NB4 (cell line): ENCODE measurements around the gene TGM3.

Source experiments
- DNase-seq: peaks from one replicate; pipeline ENCODE4 v3.0.0; 2010; ENCODE audit warnings: low read depth
- H3K4me3 ChIP-seq: one replicate; pipeline ENCODE4 v1.5.1; 2011; ENCODE audit warnings: mild to moderate bottlenecking, low read depth, low read length, moderate library complexity
- MYC ChIP-seq: IDR thresholded peaks from 2 replicates; pipeline ENCODE4 v1.6.1; 2011; ENCODE audit warnings: low read depth, low read length
- POLR2A ChIP-seq: IDR thresholded peaks from 2 replicates; pipeline ENCODE4 v1.6.1; 2011; ENCODE audit warnings: mild to moderate bottlenecking; ENCODE audit not compliant: insufficient read length; ENCODE audit errors: extremely low read depth
- TF ChIP-seq, protein P1 (sequence below): IDR thresholded peaks from 2 replicates; pipeline ENCODE4 v1.6.1; 2011; ENCODE audit warnings: low read depth, low read length
- TF ChIP-seq, protein P2 (sequence below): IDR thresholded peaks from one replicate; pipeline ENCODE4 v1.5.1; 2012; ENCODE audit warnings: low read depth, low read length

Gene TGM3

DNA sequence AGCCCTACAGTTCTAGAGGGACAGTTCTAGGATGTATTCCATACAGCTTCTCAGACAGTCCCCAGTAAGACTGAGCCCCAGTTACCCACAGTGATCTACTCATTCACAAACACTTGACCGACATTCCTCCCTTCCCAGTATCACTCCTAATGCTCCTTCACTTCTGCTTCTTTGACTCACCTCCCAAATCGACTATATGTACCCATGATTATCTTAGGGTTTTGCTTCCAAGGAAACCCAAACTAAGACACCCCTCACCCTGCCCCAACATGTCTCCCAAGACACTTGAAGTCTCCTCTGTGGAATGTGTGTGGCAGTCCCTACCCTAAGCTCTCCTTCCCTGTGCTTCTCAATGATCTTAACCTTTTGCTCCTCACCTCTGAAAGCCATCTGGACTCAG lies 61.3 kb downstream of the TGM3 start:
- DNase-seq = no peak
- TF ChIP-seq, protein P1, sequence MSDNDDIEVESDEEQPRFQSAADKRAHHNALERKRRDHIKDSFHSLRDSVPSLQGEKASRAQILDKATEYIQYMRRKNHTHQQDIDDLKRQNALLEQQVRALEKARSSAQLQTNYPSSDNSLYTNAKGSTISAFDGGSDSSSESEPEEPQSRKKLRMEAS = no peak
- TF ChIP-seq POLR2A = no peak
- H3K4me3 ChIP-seq = no peak overlapping the region

DNA sequence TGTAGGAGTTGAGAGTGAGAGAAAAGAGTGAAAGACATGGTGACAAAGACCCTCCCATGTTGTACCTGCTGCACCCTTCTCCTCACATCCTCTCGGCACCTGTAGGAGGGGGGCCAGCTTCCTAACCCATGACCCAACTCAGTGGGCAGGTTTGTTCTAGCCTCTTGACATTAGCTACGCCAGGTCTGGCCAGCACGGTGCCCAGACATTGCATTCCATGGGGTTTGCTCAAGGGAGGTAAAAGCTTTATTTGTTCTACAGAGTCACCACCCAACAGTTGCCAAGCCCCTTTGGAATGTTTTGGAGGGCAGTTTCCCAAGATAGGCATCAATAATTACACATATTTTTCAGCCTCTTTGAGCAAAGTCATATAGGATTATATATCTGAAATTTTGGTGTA lies 62.2 kb downstream of the TGM3 start:
- no peak overlapping the region for H3K4me3 ChIP-seq
- TF ChIP-seq, protein P2, sequence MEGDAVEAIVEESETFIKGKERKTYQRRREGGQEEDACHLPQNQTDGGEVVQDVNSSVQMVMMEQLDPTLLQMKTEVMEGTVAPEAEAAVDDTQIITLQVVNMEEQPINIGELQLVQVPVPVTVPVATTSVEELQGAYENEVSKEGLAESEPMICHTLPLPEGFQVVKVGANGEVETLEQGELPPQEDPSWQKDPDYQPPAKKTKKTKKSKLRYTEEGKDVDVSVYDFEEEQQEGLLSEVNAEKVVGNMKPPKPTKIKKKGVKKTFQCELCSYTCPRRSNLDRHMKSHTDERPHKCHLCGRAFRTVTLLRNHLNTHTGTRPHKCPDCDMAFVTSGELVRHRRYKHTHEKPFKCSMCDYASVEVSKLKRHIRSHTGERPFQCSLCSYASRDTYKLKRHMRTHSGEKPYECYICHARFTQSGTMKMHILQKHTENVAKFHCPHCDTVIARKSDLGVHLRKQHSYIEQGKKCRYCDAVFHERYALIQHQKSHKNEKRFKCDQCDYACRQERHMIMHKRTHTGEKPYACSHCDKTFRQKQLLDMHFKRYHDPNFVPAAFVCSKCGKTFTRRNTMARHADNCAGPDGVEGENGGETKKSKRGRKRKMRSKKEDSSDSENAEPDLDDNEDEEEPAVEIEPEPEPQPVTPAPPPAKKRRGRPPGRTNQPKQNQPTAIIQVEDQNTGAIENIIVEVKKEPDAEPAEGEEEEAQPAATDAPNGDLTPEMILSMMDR = no peak
- no peak for TF ChIP-seq MYC
- TF ChIP-seq, protein P1 = no peak
- no peak for TF ChIP-seq POLR2A
- no peak for DNase-seq

DNA sequence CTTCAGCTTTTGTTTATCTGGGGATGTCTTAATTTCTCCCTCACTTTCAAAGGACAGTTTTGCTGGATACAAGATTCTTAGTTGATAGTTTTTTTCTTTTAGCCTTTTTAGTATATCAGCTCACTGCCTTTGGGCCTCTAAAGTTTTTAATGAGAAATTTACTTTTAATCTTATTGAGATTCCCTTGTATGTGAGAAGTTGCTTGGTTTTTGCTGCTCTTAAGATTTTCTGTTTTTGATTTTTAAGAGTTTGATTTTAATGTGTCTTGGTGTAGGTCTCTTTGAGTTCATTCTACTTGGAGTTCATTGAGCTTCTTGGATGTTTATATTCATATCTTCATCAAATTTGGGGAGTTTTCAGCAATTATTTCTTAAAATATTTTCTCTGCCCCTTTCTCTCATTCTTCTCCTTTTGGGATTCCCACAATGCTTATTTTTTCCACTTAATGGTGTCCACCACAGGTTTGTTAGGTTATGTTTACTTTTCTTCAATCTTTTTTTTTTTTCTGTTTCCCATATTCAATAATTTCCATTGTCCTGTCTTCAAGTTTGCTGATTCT lies 65.3 kb downstream of the TGM3 start:
- no peak overlapping the region for H3K4me3 ChIP-seq
- TF ChIP-seq MYC (no peak), POLR2A (no peak)
- TF ChIP-seq, protein P2 = no peak
- TF ChIP-seq, protein P1 = no peak
- no peak for DNase-seq

DNA sequence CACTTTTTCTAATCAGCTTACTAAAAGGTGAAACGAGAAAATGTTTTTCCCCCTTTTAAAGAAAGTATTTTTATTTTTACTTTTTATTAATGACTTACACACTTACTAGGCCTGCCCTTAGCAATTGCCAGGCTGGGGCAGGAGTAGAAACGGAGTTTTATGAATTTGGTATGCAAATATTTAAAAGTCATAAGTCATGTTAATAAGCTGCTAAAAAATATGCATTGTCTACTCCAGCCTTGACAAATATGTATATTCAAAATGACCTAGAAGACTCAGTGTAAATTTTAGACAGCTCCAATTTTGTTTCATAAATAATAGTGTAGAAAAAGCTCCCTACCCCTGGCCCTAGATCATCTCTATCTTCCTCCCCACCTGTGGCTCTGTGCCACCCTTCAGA lies 67.4 kb downstream of the TGM3 start:
- H3K4me3 ChIP-seq = no peak overlapping the region
- TF ChIP-seq, protein P1 = no peak
- no peak for TF ChIP-seq MYC
- TF ChIP-seq, protein P2 = no peak
- no peak for TF ChIP-seq POLR2A
- no peak for DNase-seq

DNA sequence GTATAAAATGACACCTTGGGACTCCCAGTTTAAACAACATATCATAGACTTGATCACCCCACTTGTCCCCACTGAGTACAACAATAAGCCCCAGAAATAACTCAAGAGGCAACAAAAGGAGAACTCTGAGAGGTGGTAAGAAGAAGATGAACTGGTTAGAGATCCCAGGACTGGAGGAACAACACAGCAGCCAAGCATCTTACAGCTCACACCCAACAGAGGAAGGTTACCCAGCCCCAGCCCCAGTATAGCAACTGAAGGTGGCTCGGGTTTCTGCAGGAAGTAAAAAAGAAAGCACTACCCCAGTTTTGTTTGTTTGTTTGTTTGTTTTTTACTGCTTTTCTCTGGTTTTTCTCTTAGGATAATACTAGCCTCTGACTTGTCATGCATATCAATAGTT lies 67.8 kb downstream of the TGM3 start:
- TF ChIP-seq POLR2A (no peak), MYC (no peak)
- TF ChIP-seq, protein P1 = no peak
- TF ChIP-seq, protein P2 = no peak
- no peak overlapping the region for H3K4me3 ChIP-seq
- no peak for DNase-seq

DNA sequence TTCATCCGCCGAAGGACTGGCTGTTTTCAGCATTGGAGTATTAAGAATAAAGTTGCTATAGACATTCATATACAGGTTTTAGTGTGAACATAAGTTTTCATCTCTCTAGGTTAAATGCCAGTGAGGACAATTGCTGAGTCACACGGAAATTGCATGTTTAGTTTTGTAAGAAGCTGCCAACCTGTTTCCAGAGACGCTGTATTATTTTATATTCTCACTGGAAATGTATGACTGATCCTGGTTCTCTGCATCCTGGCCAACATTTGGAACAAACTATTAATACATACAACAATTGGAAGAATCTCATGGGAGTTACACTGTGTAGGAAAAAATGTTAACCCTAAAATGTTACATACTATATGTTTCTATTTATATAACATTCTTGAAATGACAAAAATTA lies 68.2 kb downstream of the TGM3 start:
- TF ChIP-seq POLR2A (no peak), MYC (no peak)
- TF ChIP-seq, protein P2 = no peak
- TF ChIP-seq, protein P1 = no peak
- no peak overlapping the region for H3K4me3 ChIP-seq
- DNase-seq = no peak
